HG03135 (cell line): ENCODE measurements around the gene VPS16.
"Not testable (repeated sequence)": the region's sequence is repeated elsewhere in the genome, so short reads cannot be mapped to it uniquely, and the experiment has no call there.

Source experiments
- ATAC-seq: cut with Tn5 transposase; IDR thresholded peaks from one replicate; pipeline ENCODE4 v1.9.1; 2021; ENCODE audit warnings: mild to moderate bottlenecking, moderate library complexity; ENCODE audit not compliant: unreplicated experiment

Gene VPS16

DNA sequence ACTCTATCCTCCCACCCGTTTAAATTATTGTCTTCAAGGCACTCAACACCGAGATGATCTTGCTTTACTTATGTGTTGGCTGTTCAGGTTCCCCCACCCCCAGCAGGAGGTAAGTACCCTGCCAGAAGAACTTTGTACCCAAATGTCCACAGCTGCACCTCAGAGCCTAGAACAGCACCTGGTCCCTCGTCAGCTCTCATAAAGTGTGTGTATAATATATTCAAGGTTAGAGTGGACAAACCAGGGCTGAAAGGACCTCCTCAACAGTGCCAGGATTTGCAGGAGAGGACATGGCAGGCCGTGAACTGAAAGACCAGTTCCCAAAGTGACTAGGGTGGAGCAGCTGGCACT lies 34.2 kb upstream of the VPS16 start:
- no peak for ATAC-seq

DNA sequence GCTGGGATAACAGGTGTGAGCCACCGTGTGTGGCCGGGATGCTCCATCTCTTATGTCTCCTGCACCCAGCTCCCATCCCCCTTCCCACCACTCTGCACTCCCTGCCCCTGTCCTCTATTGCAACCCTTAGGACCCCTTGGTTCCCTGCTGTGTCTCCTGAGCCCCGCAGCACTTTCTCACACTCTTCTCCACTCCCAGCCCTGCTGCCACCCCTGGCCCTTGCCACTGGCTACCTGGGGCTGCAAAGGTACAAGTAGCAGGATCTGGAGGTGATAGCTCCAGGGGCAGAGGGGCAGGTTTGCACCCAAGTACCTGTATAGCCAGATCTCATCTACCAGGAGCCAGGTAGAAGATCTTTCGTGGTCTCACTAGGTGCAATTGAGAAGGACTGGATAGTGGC lies 33.5 kb upstream of the VPS16 start:
- ATAC-seq: no peak

DNA sequence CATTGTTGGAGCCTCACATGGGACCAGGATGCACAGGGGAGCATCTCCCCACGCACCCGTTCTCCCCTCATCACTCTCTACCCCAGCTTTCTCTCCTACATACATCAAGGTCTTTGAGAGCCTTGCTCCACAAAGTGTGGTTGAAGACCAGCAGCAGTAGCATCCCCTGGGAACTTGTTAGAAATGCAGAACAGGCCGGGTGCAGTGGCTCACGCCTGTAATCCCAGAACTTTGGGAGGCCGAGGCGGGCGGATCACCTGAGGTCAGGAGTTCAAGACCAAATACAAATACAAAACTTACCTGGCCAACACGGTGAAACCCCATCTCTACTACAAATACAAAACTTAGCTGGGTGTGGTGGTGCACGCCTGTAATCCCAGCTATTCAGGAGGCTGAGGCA lies 32.6 kb upstream of the VPS16 start:
- not testable (repeated sequence) for ATAC-seq

DNA sequence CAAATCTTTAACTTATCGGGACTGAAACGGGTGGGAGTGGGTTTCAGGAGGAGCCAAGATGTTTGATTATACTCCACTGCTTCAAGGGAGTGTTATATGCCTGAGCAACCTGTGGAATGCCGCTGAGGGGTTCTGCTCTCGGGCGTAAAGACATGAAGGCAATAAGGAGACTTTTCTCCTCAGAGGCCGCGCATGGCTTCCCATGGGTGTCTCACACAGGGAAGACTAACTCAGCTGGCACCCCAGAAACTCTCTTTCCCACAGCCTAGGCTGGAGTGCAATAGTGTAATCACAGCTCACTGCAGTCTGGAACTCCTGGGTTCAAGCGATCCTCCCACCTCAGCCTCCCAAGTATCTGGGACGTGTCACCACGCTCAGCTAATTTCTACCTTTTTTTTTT lies 30.9 kb upstream of the VPS16 start:
- no peak for ATAC-seq

DNA sequence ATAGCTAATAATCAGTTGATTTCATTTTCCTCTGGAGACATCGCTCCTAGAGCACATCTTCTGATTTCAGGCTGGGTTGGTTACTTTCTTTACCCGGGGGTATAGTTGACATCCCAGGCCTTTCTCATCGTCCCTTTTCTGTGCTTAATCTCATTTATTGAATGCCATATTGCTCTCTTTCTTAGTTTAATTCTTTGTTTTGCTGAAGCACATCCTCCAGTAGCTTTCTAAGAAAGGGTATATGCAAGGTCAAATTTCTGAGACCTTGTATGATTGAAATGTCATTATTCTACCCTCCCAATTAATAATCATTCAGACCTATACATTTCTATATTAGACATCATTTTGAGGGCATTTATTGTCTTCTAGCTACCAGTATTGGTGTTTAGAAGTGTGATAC lies 28.4 kb upstream of the VPS16 start:
- ATAC-seq: no peak

DNA sequence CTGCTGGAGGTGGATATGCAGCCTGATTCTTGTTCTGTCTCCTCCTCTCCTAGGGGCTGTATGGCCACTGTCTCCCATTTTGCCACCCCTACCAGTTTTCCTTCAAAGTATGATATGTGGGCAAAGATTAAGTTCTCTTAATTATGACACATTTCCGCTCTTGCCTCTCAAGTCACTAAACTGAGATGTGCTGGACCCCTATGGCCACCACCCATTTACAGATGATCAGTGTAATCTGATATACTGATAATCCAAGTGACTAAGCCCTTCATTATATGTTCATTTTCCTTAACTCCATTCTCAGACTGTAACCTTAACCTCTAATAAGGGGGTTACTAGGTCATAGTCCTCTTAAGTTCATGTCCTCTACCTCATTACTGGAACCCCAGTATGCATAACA lies 26.5 kb upstream of the VPS16 start:
- ATAC-seq: no peak

DNA sequence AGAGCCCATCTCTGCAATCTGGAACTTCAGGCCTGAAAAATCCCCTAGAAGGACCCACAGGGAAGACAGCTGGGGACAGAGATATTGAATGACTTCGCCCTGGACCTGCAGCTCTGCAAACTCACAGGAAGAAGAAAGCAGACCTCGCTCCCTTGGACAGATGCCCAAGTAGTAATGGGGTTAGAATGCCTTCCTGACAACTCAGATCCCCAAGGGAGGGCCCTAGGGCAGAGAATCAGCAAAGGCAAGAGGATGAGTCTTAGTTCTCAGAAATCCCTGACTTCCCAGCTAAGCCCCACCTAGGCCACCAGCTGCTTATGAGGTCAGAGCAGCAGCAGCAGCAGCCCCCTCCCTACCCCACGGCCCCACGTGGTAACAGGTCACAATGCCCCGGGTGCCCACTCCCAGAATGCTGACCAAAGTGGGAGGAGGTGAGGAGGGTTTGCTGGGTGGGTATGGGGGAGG lies 25.9 kb upstream of the VPS16 start, which contains the start of gene C20orf141:
C20orf141 (plus strand) TSS at position 401 of the 465 bp plus-strand sequence. CDS start 198 bp downstream, outside the sequence.
- ATAC-seq: no peak

DNA sequence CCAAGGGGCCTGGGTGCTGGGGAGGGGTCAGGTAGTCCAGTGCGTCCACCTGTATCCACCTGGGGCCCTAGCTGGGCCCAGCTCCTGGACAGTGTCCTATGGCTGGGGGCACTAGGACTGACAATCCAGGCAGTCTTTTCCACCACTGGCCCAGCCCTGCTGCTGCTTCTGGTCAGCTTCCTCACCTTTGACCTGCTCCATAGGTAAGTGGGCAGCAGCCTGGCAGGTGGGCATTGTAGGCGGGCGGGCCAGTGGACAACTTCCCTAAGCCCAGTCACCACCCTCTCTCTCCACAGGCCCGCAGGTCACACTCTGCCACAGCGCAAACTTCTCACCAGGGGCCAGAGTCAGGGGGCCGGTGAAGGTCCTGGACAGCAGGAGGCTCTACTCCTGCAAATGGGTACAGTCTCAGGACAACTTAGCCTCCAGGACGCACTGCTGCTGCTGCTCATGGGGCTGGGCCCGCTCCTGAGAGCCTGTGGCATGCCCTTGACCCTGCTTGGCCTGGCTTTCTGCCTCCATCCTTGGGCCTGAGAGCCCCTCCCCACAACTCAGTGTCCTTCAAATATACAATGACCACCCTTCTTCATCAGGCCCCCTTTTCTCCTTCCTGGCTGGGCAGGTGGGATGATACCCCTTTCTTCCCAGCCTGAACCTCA lies 25.2 kb upstream of the VPS16 start:
- no peak for ATAC-seq

DNA sequence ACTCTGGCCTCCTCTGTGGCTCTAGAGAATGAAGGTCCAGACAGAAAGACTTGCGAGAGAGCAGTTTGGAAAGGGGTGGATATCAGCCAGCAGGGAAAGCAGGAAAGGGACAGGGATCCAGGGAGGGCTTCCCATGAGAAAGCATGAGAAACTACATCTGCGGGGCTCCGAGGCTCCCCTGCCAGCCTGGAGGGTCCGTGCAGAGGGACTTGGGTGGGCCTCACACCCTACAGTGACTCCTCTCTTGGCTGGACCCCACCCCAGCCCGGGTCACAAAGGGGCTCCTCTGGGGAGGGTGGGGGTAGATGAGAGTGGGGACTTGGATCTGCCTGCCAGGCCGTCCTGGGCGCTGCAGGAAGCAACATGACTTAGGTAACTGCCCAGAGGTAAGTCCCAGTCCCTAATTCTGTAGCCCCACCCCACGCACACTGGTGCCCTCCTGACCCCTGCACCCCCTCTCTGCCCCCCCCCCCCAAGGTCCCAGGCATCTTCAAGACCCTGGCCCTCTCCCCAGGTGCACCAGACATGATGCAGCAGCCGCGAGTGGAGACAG lies 24.4 kb upstream of the VPS16 start, which contains the start of gene TMEM239:
TMEM239 (plus strand) TSS at position 335 of the 553 bp plus-strand sequence; CDS start at position 526, 191 bp downstream.
- no peak for ATAC-seq

DNA sequence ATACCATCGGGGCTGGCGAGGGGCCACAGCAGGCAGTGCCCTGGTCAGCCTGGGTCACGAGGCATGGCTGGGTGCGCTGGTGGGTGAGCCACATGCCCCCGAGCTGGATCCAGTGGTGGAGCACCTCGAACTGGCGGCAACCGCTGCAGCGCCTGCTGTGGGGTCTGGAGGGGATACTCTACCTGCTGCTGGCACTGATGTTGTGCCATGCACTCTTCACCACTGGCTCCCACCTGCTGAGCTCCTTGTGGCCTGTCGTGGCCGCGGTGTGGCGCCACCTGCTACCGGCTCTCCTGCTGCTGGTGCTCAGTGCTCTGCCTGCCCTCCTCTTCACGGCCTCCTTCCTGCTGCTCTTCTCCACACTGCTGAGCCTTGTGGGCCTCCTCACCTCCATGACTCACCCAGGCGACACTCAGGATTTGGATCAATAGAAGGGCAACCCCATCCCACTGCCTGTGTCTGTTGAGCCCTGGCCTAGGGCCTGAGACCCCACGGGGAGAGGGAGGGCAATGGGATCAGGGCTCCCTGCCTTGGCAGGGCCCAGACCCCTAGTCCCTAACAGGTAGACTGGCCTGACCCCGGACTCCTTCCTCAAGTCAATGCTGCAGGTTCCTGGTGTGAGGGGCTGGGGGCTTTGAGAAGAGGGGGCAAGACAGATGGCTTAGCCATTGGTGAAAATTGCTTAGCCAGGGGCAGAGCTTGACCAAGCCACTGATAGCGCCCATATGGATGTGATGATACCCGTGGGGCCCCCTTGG lies 23.8 kb upstream of the VPS16 start:
- ATAC-seq: no peak

DNA sequence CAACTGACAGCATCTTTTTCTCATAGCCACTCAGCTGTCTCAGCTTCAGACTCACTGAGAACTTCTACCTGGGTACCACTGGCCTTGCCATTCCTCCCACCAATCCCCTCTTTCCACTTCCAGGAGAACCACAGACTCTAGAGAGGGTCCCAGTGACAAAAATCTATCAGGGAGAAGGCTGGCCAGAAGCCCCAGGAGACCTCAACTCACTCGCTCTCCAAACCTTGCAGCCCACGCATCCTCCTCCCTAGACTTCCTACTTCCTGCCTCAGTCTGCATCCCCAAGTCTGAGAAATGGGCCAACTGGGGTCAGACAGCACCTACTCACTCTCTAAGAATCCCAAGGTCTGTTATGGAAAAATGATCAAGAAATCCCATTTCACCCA lies 23.2 kb upstream of the VPS16 start:
- no peak for ATAC-seq

DNA sequence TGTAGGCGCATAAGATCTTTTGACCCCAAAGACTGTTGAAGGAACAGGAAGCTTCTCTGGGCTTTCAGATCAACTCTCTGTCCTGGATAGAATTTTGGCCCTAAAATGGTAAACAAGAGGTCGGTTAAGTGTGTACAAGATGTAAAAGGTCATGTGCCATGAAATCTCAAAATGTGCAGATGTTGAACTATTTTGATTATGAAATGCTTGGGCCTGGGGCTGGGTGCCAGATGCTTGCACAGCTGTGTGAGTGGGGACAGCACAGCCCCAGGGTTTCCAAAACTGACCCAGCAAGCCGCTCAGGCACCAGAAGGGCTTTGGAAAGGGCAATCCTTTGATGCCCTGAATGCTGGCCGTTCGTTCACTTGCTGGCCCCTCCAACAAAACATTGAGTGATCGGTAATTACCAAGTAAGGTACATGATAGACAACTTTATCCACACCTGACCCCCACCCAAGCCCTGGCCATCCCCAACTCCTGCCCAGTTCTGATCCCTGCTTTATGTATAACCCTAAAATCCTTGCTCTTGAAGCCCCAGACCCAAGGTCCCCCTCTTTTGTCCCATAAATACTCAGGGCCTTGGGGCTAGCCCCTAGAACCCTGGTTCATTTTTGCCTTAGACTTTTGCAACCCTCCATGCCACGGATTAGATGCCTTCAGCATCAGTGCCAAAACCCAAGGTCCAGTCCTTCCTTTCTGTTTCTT lies 22.5 kb upstream of the VPS16 start:
- no peak for ATAC-seq

DNA sequence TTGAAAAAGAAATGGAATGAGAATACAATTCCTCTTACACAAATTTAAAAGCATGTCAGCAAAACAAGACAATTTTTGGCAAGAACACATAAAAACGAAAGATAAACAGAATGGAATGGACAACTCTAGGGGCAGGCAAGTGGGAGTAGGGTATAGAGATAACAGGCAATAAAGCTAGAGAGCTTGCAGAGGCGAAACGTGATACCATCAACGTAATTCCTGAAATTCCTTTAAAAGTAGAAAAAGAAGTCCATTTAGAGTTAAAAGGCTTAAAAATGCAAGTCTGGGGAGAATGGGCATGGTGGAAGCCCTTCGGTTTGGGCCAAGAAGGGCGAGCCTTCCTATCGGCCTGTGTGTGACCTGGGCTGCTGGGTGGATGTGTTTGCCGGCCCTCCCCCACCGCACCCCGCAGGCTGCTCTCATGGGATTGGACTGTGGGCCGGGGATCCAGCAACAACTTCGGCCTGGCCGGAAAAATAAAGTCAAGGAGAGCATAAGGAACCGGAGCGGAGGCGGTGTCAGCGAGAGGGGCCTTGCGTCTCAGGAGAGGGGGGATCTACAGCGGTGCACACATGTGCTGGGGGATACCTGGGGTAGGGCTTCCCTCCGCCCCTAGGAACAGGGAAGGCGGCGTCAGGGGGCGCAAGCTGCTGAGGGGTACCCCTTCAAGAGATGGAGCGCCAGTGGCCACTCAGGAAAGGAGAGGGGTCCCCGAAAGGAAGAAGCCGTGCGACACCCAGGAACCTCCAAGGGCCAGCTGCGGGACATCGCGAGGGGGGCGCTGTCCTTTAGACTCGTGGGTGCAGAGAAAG lies 20.3 kb upstream of the VPS16 start:
- no peak for ATAC-seq

DNA sequence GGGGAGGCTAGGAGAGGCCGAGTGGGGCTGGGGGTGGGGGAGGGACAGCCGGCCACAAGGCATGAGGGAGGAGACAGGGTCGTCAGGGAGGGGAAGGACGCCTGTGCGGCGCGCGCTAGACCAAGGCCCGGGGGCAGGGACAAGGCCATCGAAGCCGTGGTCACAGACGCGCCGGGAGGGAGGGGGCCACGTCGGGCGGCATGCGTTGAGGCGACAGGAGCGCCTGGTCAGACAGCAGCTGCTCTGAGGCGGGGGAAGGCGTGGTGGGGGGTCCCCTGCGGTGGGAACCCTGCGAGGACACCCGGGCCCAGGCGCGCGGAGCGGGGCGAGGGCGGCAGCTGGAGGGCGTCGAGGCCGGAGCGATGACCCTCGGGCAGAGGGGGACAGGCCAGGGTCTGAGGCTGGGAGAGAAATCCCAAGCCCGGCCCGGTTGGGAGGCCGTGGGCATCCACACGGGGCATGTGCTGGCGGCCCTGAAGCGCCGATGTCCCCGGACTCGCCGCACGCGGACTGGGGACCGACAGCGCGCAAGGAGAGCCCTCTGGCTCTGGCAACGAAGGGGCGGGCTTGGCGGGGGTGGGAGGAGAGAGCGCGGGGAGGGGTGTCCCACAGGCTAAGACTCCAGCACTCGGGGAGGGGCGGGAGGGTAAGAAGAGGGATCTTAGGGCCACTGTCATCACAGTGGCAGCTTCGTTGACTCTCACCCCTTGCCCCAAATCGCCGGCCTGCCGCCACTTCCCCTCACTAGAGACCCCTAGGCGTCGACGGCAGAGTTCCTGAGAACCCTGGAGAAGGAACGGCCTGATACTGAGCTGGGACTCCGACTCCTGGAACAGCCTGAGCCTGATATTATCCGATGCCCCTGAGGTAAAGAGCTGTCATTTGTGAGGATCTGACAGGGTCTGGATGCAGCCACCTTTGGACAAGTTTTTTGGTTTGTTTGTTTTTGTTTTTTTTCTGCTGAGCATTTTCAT lies 19.4 kb upstream of the VPS16 start:
- no peak for ATAC-seq

DNA sequence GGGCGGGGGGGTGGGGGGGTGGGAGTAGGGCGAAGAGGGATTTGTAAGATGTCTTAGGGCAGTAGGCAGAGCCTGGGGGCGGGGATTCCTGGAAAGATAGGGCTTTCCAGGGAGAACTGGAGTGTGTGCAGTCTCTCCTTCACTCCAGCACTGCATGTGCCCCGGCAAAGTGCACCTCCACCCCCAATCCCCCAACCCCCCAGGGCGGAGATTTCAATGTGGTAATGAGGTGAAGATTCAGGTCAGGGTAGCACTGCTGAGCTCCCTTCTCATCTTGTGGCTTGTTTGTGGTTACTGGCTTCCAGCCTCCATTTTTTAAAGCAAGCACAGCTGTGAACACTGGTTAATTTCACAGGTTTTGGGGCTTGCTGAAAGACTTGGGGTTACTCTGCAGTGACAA lies 18.5 kb upstream of the VPS16 start:
- ATAC-seq: no peak

DNA sequence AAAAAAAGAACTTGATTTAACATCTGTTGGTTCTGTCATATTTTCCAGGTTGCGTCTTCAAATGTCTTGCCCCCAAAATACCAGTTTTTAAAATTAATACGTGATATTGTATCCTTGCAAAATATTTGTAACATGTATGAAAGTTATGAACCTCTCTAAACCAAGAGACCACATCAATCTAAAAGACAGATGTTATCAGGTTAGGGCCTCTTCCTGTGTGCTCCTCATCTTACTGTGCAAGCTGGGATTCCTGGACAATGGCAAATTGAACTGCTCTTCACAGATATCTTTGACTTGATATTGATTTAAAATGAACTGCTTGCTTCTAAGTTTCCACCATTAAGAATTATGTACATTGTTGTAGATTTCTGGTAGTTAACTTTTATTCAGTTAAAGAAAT lies 14.8 kb upstream of the VPS16 start:
- ATAC-seq: no peak

DNA sequence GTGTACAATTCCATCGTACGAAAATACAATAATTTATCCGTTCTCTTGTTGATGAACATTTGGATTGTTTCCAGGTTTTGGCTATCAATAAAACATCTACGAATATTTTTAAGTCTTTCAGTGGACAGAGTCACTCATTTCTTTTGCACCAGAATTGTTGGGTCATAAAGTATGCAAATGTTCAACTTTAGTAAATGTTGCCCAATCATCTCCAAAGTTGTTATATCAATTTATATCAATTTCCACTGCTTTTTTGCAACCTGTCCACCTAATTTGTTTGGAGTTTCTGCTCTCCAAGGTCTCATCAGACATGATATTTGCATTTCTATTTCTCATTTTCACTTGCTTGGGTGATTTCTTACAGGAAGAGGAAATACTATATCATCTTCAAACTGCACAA lies 13.9 kb upstream of the VPS16 start:
- no peak for ATAC-seq

DNA sequence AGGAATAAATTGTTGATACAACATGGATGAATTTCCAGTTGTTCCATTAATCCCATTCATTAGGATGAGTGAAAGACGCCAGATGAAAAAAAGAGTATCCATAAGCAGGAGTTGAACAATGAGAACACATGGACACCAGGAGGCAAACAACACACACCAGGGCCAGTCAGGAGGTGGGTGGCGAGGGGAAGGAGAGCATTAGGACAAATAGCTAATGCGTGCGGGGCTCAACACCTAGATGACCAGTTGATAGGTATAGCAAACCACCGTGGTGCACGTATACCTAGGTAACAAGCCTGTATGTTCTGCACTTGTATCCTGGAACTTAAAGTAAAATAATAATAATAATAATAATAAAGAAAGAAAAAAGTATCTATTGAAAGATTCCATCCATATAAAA lies 11.2 kb upstream of the VPS16 start:
- no peak for ATAC-seq

DNA sequence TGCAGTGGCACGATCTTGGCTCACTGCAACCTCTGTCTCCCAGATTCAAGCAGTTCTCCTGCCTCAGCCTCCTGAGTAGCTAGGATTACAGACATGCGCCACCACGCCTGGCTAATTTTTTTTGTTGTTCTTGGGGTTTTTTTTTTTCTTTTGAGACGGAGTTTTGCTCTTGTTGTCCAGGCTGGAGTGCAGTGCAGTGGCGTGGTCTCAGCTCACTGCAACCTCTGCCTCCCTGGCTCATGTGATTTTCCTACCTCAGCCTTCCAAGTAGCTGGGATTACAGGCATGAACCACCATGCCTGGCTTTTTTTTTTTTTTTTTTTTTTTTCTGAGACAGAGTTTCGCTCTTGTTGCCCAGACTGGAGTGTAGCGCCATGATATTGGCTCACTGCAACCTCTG lies 9.3 kb upstream of the VPS16 start:
- ATAC-seq: not testable (repeated sequence)

DNA sequence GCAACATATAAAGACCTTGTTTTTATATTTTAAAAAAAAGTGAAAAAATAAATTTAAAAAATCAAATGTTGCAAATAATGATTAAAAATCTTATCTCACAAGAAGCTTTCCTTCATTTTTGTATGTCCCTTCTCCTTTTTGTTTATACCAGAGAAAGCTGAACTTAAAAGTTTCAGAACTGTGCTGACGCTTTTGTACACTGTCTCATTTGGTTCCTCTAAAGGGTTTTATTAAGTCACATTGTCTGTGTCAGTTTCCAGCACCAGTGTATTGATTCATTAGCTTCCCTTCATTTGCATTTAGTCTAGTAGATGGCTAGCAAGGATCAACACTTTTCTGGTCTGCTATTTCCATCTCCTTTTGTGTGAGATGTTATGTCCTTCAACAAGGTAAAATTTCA lies 6.8 kb upstream of the VPS16 start:
- no peak for ATAC-seq
